Measurements from ENCODE around the gene MAPK4.
"Not testable (repeated sequence)": the region's sequence is repeated elsewhere in the genome, so short reads cannot be mapped to it uniquely, and the experiment has no call there.

MAPK4 gene

DNA sequence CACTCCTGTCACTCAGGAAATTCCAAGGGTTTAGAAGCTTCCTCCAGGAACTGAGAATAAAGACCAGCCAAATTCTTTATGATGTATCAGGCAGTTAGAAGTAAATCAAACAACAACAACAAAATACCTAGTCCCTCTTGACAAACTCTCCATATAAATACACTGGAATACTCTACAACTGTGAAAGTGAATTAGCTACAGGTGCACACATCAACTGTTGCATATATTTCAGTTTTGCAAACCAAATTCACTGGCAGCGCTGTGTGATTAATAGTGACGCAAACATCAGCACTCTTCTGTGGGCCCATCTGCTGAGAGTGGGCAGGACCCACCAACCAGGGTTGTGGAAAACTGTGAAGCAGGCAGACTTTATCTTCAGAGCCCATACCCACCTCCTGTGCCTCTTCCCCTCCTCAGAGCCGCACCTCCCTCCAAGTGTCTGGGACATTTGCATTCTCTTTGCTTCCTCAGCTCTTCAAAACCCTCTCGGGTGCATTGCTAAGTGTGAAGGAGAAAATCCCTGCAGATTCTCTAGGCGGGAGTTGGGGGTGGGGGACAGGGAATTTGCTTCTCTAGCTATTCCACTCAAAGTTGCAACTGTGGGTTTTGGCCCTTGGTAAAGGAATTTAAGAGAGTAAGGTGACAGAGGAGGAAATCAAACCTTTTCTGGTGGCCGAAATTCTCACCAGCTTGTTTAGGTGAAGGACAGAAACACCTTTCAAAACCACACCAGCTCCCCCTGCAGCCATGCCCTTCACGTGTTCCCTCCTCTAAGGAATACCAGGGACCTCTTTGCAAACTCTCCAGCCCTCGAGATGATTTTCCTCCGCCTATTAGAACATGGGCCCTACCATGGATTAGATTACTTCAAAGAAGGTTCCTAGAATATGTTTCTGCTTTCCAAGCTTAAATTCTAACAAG is 140.6 kb downstream of the MAPK4 start:
- peaks cover 11% of the 10 kb centered on the region for H3K27me3 Mint-ChIP-seq (ENCODE audit: low read depth, poor library complexity)
- TF ChIP-seq, protein P1, sequence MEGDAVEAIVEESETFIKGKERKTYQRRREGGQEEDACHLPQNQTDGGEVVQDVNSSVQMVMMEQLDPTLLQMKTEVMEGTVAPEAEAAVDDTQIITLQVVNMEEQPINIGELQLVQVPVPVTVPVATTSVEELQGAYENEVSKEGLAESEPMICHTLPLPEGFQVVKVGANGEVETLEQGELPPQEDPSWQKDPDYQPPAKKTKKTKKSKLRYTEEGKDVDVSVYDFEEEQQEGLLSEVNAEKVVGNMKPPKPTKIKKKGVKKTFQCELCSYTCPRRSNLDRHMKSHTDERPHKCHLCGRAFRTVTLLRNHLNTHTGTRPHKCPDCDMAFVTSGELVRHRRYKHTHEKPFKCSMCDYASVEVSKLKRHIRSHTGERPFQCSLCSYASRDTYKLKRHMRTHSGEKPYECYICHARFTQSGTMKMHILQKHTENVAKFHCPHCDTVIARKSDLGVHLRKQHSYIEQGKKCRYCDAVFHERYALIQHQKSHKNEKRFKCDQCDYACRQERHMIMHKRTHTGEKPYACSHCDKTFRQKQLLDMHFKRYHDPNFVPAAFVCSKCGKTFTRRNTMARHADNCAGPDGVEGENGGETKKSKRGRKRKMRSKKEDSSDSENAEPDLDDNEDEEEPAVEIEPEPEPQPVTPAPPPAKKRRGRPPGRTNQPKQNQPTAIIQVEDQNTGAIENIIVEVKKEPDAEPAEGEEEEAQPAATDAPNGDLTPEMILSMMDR (IDR thresholded peaks at IDR 0.05), result no peak
- H3K4me3 Mint-ChIP-seq, result no peak overlapping the region
- H3K9me3 Mint-ChIP-seq, result no peaks in the 10 kb centered on the region
- no peak for DNase-seq
- no peak overlapping the region for H3K27ac Mint-ChIP-seq
- no peaks in the 10 kb centered on the region for H3K36me3 Mint-ChIP-seq (ENCODE audit: low read depth)
- H3K4me1 Mint-ChIP-seq, result peaks cover 31% of the 10 kb centered on the region

DNA sequence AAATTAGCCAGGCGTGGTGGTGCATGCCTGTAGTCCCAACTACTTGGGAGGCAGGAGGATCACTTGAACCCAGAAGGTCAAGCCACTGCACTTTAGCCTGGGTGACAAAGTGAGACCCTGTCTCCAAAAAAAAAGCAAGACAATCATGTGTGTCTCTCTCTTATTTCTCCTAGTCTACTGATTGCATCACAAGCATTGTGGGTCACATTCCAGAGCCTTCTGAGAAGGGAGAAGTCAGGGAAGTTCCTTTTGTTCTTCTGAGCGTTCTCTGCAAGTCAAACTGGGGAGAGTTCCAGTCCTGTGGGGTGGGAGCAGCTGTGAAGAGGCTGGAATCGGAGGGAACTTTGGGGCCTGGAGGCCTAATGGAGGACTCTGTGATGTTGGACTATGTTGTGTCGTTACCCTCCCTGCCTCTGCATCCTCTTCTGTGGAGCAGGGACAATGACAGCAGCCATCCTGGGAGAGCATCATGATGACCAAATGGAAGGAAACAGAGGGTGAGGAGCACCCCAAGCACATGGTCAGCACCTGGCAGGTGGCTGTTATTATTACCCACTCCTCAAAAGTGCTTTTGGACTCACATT is 144.6 kb downstream of the MAPK4 start:
- Mint-ChIP-seq H3K27ac (no peak overlapping the region), H3K4me1 (peaks cover 51% of the 10 kb centered on the region), H3K36me3 (ENCODE audit: low read depth) (no peaks in the 10 kb centered on the region), H3K9me3 (no peaks in the 10 kb centered on the region), H3K27me3 (ENCODE audit: low read depth, poor library complexity) (peaks cover 16% of the 10 kb centered on the region), H3K4me3 (no peak overlapping the region)
- no peak for DNase-seq
- TF ChIP-seq, protein P1 (IDR thresholded peaks at IDR 0.05), result no peak

DNA sequence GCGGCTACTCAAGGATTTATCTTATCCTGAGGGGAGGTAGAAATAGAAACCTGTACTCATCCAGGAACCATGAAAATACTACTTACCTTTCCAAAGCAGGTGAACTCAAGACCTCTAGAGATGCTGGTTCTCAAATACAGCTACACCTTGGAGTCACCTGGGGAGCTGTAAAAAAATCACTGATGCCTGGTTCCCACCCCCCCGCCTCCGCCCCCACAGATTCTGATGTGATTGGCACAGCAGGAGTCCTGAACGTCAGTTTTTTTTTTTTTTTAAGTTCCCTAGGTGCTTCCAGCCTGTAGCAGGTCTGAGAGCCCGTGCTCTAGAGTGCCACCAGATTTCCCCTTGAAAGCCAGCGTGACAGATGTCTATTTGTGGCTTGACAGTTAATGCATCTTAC is 146.3 kb downstream of the MAPK4 start:
- Mint-ChIP-seq H3K4me1 (peaks cover 51% of the 10 kb centered on the region), H3K27ac (no peak overlapping the region), H3K36me3 (ENCODE audit: low read depth) (no peaks in the 10 kb centered on the region), H3K4me3 (no peak overlapping the region), H3K27me3 (ENCODE audit: low read depth, poor library complexity) (peaks cover 16% of the 10 kb centered on the region), H3K9me3 (no peaks in the 10 kb centered on the region)
- DNase-seq, result no peak
- TF ChIP-seq, protein P1 (IDR thresholded peaks at IDR 0.05), result no peak

DNA sequence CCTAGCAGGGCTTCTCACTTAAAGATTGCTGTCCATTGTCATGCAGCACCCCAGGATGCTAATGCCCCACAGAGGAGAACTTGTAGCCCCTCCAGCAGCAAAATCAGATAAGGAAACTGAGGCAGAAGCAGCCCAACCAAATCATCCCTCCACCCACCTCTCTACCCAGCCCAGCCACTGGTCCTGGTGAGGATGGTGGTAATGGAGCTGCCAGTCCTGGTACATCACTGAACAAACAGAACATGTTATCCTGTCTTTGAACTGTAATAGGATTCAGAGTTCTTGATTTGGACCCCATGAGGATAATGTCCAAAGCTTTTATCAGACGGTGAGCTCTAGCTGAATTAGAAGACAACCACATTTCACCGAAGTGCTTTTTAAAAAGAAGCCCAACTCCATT is 146.8 kb downstream of the MAPK4 start:
- H3K4me3 Mint-ChIP-seq, result no peak overlapping the region

DNA sequence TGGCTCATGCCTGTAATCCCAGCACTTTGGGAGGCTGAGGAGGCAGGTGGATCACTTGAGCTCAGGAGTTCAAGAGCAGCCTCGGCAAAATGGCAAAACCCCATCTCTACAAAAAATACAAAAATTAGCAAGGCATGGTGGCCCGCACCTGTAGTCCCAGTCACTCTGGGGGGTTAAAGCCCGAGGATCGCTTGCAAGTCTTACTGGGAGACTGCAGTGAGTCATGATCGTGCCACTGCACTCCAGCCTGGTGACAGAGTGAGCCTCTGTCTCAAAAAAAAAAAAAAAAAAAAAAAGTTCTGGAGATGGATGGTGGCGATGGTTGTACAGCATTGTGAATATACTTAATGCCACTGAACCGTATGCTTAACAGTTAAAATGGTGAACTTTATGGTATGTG is 147.4 kb downstream of the MAPK4 start:
- H3K27ac Mint-ChIP-seq; H3K36me3 Mint-ChIP-seq (ENCODE audit: low read depth); H3K4me3 Mint-ChIP-seq; DNase-seq; H3K9me3 Mint-ChIP-seq: not testable (repeated sequence)
- Mint-ChIP-seq H3K27me3 (ENCODE audit: low read depth, poor library complexity) (peaks cover 19% of the 10 kb centered on the region), H3K4me1 (peaks cover 56% of the 10 kb centered on the region)

More for the DNA sequence above, 146.8 kb downstream of the MAPK4 start:
- Mint-ChIP-seq H3K4me1 (peaks cover 51% of the 10 kb centered on the region), H3K36me3 (ENCODE audit: low read depth) (no peaks in the 10 kb centered on the region), H3K27me3 (ENCODE audit: low read depth, poor library complexity) (peaks cover 17% of the 10 kb centered on the region), H3K27ac (no peak overlapping the region), H3K9me3 (no peaks in the 10 kb centered on the region)
- no peak for DNase-seq
- TF ChIP-seq, protein P1 (IDR thresholded peaks at IDR 0.05), result no peak

DNA sequence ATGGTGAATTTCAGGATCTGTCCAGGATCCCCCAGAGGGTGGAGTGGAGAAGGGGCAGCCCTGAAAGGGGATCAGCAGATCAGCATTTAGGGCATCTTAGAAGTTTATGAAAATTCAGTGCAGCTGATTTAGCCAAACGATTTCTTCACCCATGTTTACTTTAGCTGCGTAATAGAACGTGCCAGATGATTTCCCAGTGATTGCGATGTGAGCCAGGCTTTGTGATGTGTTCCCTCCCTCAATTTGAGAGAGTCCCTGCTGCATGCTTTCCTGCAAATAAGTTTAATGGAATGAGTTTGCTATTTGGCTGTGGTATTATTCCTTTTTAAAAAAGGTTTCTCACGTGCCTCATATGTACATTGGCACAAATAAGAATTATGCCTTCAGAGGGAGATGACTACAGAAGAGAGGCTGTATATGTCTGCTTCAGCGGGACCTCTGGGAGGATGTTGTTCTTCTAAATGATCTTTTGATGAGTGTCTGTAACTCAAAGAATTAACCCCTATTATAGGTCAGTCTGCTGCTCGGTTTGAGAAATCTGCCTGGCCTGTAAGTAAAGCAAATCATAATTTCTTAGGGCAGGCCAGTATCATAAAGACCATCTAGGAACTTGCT is 148.1 kb downstream of the MAPK4 start:
- Mint-ChIP-seq H3K4me3 (no peak overlapping the region), H3K9me3 (no peaks in the 10 kb centered on the region), H3K36me3 (ENCODE audit: low read depth) (no peaks in the 10 kb centered on the region), H3K27ac (no peak overlapping the region), H3K4me1 (peaks cover 60% of the 10 kb centered on the region), H3K27me3 (ENCODE audit: low read depth, poor library complexity) (peaks cover 17% of the 10 kb centered on the region)
- TF ChIP-seq, protein P1 (IDR thresholded peaks at IDR 0.05), result no peak
- no peak for DNase-seq
